Mesenchymal stem cell (in vitro differentiated cells and primary cell): ENCODE data around the gene UQCRH.
A peak's percentile ranks its signal among the peaks of the same experiment; 100 is the strongest.

ENCODE experiments used
- DNase-seq: peaks from one replicate; pipeline ENCODE4 v3.0.0-alpha.2; 2013
- H2AFZ ChIP-seq: one replicate; pipeline ENCODE4 v1.6.1; 2013; ENCODE audit warnings: low read depth, mild to moderate bottlenecking, control low read depth, inconsistent platforms, low read length, moderate library complexity
- H2AK5ac ChIP-seq: 2 replicates; pipeline ENCODE4 v1.6.1; 2013; ENCODE audit warnings: low read length, moderate library complexity, mild to moderate bottlenecking, inconsistent platforms; ENCODE audit not compliant: severe bottlenecking
- H2BK120ac ChIP-seq: one replicate; pipeline ENCODE4 v1.6.1; 2013; ENCODE audit warnings: low read depth, mild to moderate bottlenecking, inconsistent platforms, low read length, moderate library complexity
- H2BK12ac ChIP-seq, 2 experiments: one replicate each; pipeline ENCODE4 v1.6.1; 2013; ENCODE audit warnings: inconsistent platforms in 2 of 2, low read length in 2 of 2, mild to moderate bottlenecking in 2 of 2, moderate library complexity in 2 of 2, control low read depth in 1 of 2
- H2BK15ac ChIP-seq: one replicate; pipeline ENCODE4 v1.6.1; 2013; ENCODE audit warnings: mild to moderate bottlenecking, low read depth, inconsistent platforms; ENCODE audit not compliant: poor library complexity, severe bottlenecking
- H2BK5ac ChIP-seq: 2 replicates; pipeline ENCODE4 v1.6.1; 2013; ENCODE audit warnings: low read depth, mild to moderate bottlenecking, low read length, control low read depth, inconsistent platforms; ENCODE audit not compliant: poor library complexity, severe bottlenecking
- H3K14ac ChIP-seq, 2 experiments: one replicate each; pipeline ENCODE4 v1.6.1; 2013; ENCODE audit warnings: inconsistent platforms in 2 of 2, low read length in 2 of 2, control low read depth in 1 of 2, mild to moderate bottlenecking in 1 of 2, moderate library complexity in 1 of 2
- H3K18ac ChIP-seq, 2 experiments: one replicate each; pipeline ENCODE4 v1.6.1; 2013; ENCODE audit warnings: inconsistent platforms in 2 of 2, low read length in 2 of 2, control low read depth in 1 of 2, low read depth in 1 of 2, mild to moderate bottlenecking in 1 of 2
- H3K23ac ChIP-seq, 2 experiments: one replicate each; pipeline ENCODE4 v1.6.1; 2013; ENCODE audit warnings: inconsistent platforms in 2 of 2, low read length in 2 of 2, mild to moderate bottlenecking in 2 of 2, moderate library complexity in 2 of 2, control low read depth in 1 of 2
- H3K27ac ChIP-seq: 2 replicates; pipeline ENCODE4 v1.5.1; 2013; ENCODE audit warnings: mild to moderate bottlenecking, moderate library complexity, low read length, control low read depth, inconsistent platforms; ENCODE audit not compliant: poor library complexity, severe bottlenecking
- H3K27me3 ChIP-seq, 2 experiments: 2 replicates each; pipeline versions ENCODE4 v1.6.1 to v1.7.0; 2013; ENCODE audit warnings: low read length in 2 of 2, mild to moderate bottlenecking in 2 of 2, moderate library complexity in 2 of 2, control low read depth in 1 of 2, inconsistent platforms in 1 of 2; ENCODE audit not compliant: control insufficient read depth in 1 of 2, insufficient read depth in 1 of 2
- H3K36me3 ChIP-seq, 2 experiments: 2 replicates each; pipeline versions ENCODE4 v1.6.1 to v1.7.0; 2013; ENCODE audit warnings: low read length in 2 of 2, control low read depth in 1 of 2, inconsistent platforms in 1 of 2, low read depth in 1 of 2, mild to moderate bottlenecking in 1 of 2; ENCODE audit not compliant: insufficient read depth in 2 of 2, control insufficient read depth in 1 of 2
- H3K4ac ChIP-seq, 2 experiments: one replicate each; pipeline ENCODE4 v1.6.1; 2013; ENCODE audit warnings: inconsistent platforms in 2 of 2, low read length in 2 of 2, mild to moderate bottlenecking in 2 of 2, moderate library complexity in 2 of 2, control low read depth in 1 of 2, low read depth in 1 of 2
- H3K4me1 ChIP-seq: 2 replicates; pipeline ENCODE4 v1.6.1; 2013; ENCODE audit warnings: low read depth, low read length, control low read depth; ENCODE audit not compliant: control insufficient read depth, insufficient read depth
- H3K4me2 ChIP-seq: 2 replicates; pipeline ENCODE4 v1.6.1; 2013; ENCODE audit warnings: low read length, mild to moderate bottlenecking, inconsistent platforms; ENCODE audit not compliant: poor library complexity, severe bottlenecking
- H3K4me3 ChIP-seq, 2 experiments: 2 replicates each; pipeline versions ENCODE4 v1.5.1 to v1.7.0; 2013; ENCODE audit warnings: low read length in 2 of 2, mild to moderate bottlenecking in 2 of 2, control low read depth in 1 of 2, low read depth in 1 of 2; ENCODE audit not compliant: insufficient read depth in 1 of 2
- H3K79me1 ChIP-seq: replicated peaks from 2 replicates; pipeline ENCODE4 v1.6.1; 2013; ENCODE audit warnings: mild to moderate bottlenecking, control low read depth, low read length, inconsistent platforms; ENCODE audit not compliant: poor library complexity, severe bottlenecking
- H3K9ac ChIP-seq: 2 replicates; pipeline ENCODE4 v1.7.0; 2013; ENCODE audit warnings: mild to moderate bottlenecking, low read length, moderate library complexity
- H3K9me3 ChIP-seq: 2 replicates; pipeline ENCODE4 v1.7.0; 2013; ENCODE audit warnings: mild to moderate bottlenecking, low read length; ENCODE audit not compliant: control insufficient read depth
- H4K8ac ChIP-seq: one replicate; pipeline ENCODE4 v1.6.1; 2013; ENCODE audit warnings: inconsistent platforms, mild to moderate bottlenecking, low read length, moderate library complexity
- H4K91ac ChIP-seq: one replicate; pipeline ENCODE4 v1.6.1; 2013; ENCODE audit warnings: mild to moderate bottlenecking, low read length, inconsistent platforms
- WGBS: methylation state at CpG from one replicate; pipeline ENCODE4 v1.1.7; 2013; ENCODE audit warnings: mixed read lengths; 5-methylcytosine and 5-hydroxymethylcytosine counted together

UQCRH gene

GRCh38 chr1:46288485-46289133 is 14.9 kb upstream of the UQCRH start:
- peak overlapping the region; percentile 75 for H3K27ac ChIP-seq
- no peaks in the 10 kb centered on the region for H3K27me3 ChIP-seq
- H3K9me3 ChIP-seq: no peaks in the 10 kb centered on the region
- H2BK5ac ChIP-seq: no peak overlapping the region
- peak overlapping the region; percentile 34 for H3K9ac ChIP-seq
- no peak overlapping the region for H4K91ac ChIP-seq
- peak overlapping the region in 1 of 2 experiments; percentile 27 for H3K18ac ChIP-seq
- no peak overlapping the region for H3K14ac ChIP-seq
- H3K36me3 ChIP-seq: peaks cover 30 to 70% of the 10 kb centered on the region in 2 experiments
- no peak overlapping the region for H3K4me3 ChIP-seq
- peaks cover 15% of the 10 kb centered on the region for H3K4me1 ChIP-seq
- H3K79me1 ChIP-seq: peaks cover 19% of the 10 kb centered on the region
- DNase-seq: peak; percentile 85
- H2AK5ac ChIP-seq: peak overlapping the region; percentile 31
- H2BK120ac ChIP-seq: no peak overlapping the region
- no CpG with 5 or more reads among the region's 1 CpG for WGBS
- no peak overlapping the region for H4K8ac ChIP-seq
- H3K4me2 ChIP-seq: no peak overlapping the region
- H2BK15ac ChIP-seq: no peak overlapping the region
- no peak overlapping the region for H2BK12ac ChIP-seq
- H2AFZ ChIP-seq: no peak overlapping the region
- H3K4ac ChIP-seq: no peak overlapping the region
- H3K23ac ChIP-seq: no peak overlapping the region

DNA sequence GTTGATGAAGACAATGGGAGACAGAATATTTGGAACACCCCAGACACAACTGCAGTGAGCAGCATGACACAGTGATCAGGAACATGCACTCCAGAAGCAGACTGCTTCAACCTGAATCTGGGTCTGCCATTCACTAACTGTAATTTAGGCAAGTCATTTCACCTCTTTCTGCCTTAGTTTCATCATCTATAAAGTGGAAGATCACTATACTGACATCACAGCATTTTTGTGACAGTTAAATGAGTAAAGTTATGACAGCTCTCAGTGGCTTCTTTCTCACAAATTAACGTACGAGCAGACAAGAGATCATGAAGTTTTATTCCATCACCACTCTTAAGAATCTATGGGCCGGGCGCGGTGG is 14.4 kb upstream of the UQCRH start:
- H2AFZ ChIP-seq: no peak overlapping the region
- H3K9me3 ChIP-seq: no peaks in the 10 kb centered on the region
- H3K27ac ChIP-seq: peak overlapping the region; percentile 75
- no peak overlapping the region for H4K8ac ChIP-seq
- no peak overlapping the region for H2BK120ac ChIP-seq
- H3K4me2 ChIP-seq: no peak overlapping the region
- no peak overlapping the region for H4K91ac ChIP-seq
- no peak overlapping the region for H2BK12ac ChIP-seq
- WGBS: 97% methylated on average over 5 of the region's 5 CpGs
- no peak overlapping the region for H2AK5ac ChIP-seq
- DNase-seq: no peak
- H3K36me3 ChIP-seq: peaks cover 35 to 70% of the 10 kb centered on the region in 2 experiments
- peaks cover 21% of the 10 kb centered on the region for H3K79me1 ChIP-seq
- no peak overlapping the region for H3K4ac ChIP-seq
- H3K18ac ChIP-seq: no peak overlapping the region
- H3K27me3 ChIP-seq: no peaks in the 10 kb centered on the region
- H3K4me1 ChIP-seq: peaks cover 15% of the 10 kb centered on the region
- H3K9ac ChIP-seq: peak overlapping the region; percentile 34
- H3K4me3 ChIP-seq: no peak overlapping the region
- H3K23ac ChIP-seq: no peak overlapping the region
- H2BK5ac ChIP-seq: no peak overlapping the region
- no peak overlapping the region for H3K14ac ChIP-seq
- no peak overlapping the region for H2BK15ac ChIP-seq

DNA sequence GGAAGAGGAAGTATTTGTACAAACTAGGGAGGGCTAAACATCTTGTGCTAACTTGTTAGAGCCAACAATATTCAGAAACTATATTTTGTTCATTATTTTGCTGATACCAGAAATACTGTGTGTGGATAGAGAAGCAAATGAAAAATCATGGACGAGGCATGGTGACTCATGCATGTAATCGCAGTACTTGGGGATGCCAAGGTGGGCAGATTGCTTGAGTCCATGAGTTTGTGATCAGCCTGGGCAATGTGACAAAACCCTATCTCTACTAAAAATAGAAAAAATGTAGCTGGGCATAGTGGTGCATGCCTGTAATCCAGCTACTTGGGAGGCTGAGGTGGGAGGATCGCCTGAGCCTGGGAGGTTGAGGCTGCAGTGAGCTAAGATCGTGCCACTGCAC is 13.5 kb upstream of the UQCRH start:
- Histone ChIP-seq H3K9ac (no peak overlapping the region), H3K27ac (no peak overlapping the region), H3K4ac (no peak overlapping the region), H3K14ac (no peak overlapping the region), H2BK12ac (no peak overlapping the region), H3K9me3 (no peaks in the 10 kb centered on the region), H3K27me3 (no peaks in the 10 kb centered on the region), H3K4me1 (peaks cover 13% of the 10 kb centered on the region), H2BK5ac (no peak overlapping the region), H2BK15ac (no peak overlapping the region), H2BK120ac (no peak overlapping the region), H2AFZ (no peak overlapping the region), H4K91ac (no peak overlapping the region), H4K8ac (no peak overlapping the region), H3K18ac (no peak overlapping the region), H3K4me3 (no peak overlapping the region), H3K79me1 (peaks cover 21% of the 10 kb centered on the region), H2AK5ac (no peak overlapping the region), H3K4me2 (no peak overlapping the region), H3K23ac (no peak overlapping the region), H3K36me3 (peaks cover 38 to 70% of the 10 kb centered on the region in 2 experiments)
- DNase-seq: no peak
- 94% methylated on average over 3 of the region's 4 CpGs for WGBS

GRCh38 chr1:46295306-46295705 is 8.2 kb upstream of the UQCRH start:
- no peak for DNase-seq
- H3K36me3 ChIP-seq: peaks cover 28 to 62% of the 10 kb centered on the region in 2 experiments
- no peak overlapping the region for H3K14ac ChIP-seq
- H3K4me1 ChIP-seq: peaks cover 2% of the 10 kb centered on the region
- H3K27me3 ChIP-seq: no peaks in the 10 kb centered on the region
- no peak overlapping the region for H3K4ac ChIP-seq
- H3K4me3 ChIP-seq: no peak overlapping the region
- no peak overlapping the region for H3K9ac ChIP-seq
- no peak overlapping the region for H2AK5ac ChIP-seq
- H2BK15ac ChIP-seq: no peak overlapping the region
- H3K27ac ChIP-seq: no peak overlapping the region
- no peak overlapping the region for H2BK5ac ChIP-seq
- H2AFZ ChIP-seq: no peak overlapping the region
- no peak overlapping the region for H2BK12ac ChIP-seq
- peaks cover 24% of the 10 kb centered on the region for H3K79me1 ChIP-seq
- H3K4me2 ChIP-seq: no peak overlapping the region
- H3K9me3 ChIP-seq: no peaks in the 10 kb centered on the region
- no peak overlapping the region for H3K18ac ChIP-seq
- H2BK120ac ChIP-seq: no peak overlapping the region
- no peak overlapping the region for H3K23ac ChIP-seq
- H4K91ac ChIP-seq: no peak overlapping the region
- H4K8ac ChIP-seq: no peak overlapping the region
- 100% methylated on average over 1 of the region's 2 CpGs for WGBS
